ENCODE results near the gene ALDH1A3. TPM values are rescaled to one million over a fixed set of nuclear protein-coding genes. Genes with fewer than 3 reads are reported as not detected.

ALDH1A3 gene
- total and polyA plus RNA-seq, 2 experiments from 2014 or later, result 4.0 to 19.8 TPM

DNA sequence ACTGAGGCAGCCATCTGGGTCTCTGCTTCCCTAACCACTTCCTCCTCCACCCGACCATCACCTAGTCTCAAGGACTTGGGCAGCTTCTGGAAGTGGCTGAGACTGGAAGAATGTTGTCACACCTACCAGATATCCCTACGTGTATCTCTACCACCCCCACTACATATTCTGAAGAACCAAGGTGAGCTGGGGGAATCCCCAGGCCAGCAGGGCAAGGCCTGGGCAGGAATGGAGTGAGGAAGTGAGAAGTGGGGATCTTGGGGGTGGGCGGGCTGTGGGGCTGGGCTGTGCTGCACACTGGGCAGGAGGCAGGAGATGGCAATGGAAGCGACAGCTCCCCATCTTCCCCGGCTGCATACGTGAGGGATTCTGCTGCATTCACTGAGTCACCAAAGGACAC, 17.5 kb upstream of the ALDH1A3 start:
- no peak for TF ChIP-seq POLR2AphosphoS5 (IDR thresholded peaks at IDR 0.05; ENCODE audit: low read depth)
- TF ChIP-seq, protein P1, sequence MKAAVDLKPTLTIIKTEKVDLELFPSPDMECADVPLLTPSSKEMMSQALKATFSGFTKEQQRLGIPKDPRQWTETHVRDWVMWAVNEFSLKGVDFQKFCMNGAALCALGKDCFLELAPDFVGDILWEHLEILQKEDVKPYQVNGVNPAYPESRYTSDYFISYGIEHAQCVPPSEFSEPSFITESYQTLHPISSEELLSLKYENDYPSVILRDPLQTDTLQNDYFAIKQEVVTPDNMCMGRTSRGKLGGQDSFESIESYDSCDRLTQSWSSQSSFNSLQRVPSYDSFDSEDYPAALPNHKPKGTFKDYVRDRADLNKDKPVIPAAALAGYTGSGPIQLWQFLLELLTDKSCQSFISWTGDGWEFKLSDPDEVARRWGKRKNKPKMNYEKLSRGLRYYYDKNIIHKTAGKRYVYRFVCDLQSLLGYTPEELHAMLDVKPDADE (IDR thresholded peaks at IDR 0.05), result no peak
- TF ChIP-seq EZH2 (IDR thresholded peaks at IDR 0.05; ENCODE audit: low read depth, unreplicated experiment), result no peak
- TF ChIP-seq NANOG (IDR thresholded peaks at IDR 0.05; ENCODE audit: borderline replicate concordance), result no peak
- TF ChIP-seq ZNF331 (CRISPR knock-in tag; IDR thresholded peaks at IDR 0.05; ENCODE audit: low read depth), result no peak
- no peaks in the 10 kb centered on the region; the same call in 1 of the 3 replicates for H3K4me1 Mint-ChIP-seq
- no peak for ATAC-seq

GRCh38 chr15:100863075-100863795, 16.4 kb upstream of the ALDH1A3 start:
- Mint-ChIP-seq H3K36me3 (ENCODE audit: low read depth) (no peaks in the 10 kb centered on the region), H3K4me1 (no peaks in the 10 kb centered on the region; the same call in 1 of the 3 replicates), H3K9me3 (peaks cover 15% of the 10 kb centered on the region; the same call in 2 of the 3 replicates), H3K27me3 (ENCODE audit: insufficient read depth, low read depth, poor library complexity) (peaks cover 16% of the 10 kb centered on the region), H3K27ac (no peak overlapping the region), H3K4me3 (no peak overlapping the region)
- DNase-seq (ENCODE audit: low spot score) (no peak), ATAC-seq (no peak)
- H3K9me2 ChIP-seq (ENCODE audit: insufficient read depth), result no peaks in the 10 kb centered on the region
- no peaks in the 10 kb centered on the region for H3F3A ChIP-seq (replicated peaks; ENCODE audit: low read depth)
- H2AFZ ChIP-seq, result no peak overlapping the region
- no peak overlapping the region for H3K27ac ChIP-seq (ENCODE audit: low read depth)
- no peaks in the 10 kb centered on the region for H3K27me3 ChIP-seq (ENCODE audit: insufficient read depth)
- no peaks in the 10 kb centered on the region for H4K20me1 ChIP-seq (replicated peaks; ENCODE audit: insufficient read depth)
- no peaks in the 10 kb centered on the region for H3K36me3 ChIP-seq (ENCODE audit: insufficient read depth)
- H3K79me2 ChIP-seq (replicated peaks; ENCODE audit: insufficient read depth), result no peaks in the 10 kb centered on the region
- H3K4me3 ChIP-seq, result no peak overlapping the region
- no peak overlapping the region for H3K4me2 ChIP-seq
- no peaks in the 10 kb centered on the region for H3K4me1 ChIP-seq (ENCODE audit: insufficient read depth)
- TF ChIP-seq ZNF462 (CRISPR knock-in tag; IDR thresholded peaks at IDR 0.05) (no peak), EZH2 (IDR thresholded peaks at IDR 0.05; ENCODE audit: low read depth, unreplicated experiment) (no peak), STAT1 (IDR thresholded peaks at IDR 0.05; ENCODE audit: unreplicated experiment) (no peak), POLR2AphosphoS5 (IDR thresholded peaks at IDR 0.05; ENCODE audit: low read depth) (no peak), NANOG (IDR thresholded peaks at IDR 0.05; ENCODE audit: borderline replicate concordance) (no peak), CREB1 (CRISPR knock-in tag; IDR thresholded peaks at IDR 0.05; ENCODE audit: low read depth) (no peak), ZNF114 (CRISPR knock-in tag; IDR thresholded peaks at IDR 0.05) (no peak)
- TF ChIP-seq, protein P1 (IDR thresholded peaks at IDR 0.05), result no peak

More for the DNA sequence above, 17.5 kb upstream of the ALDH1A3 start:
- DNase-seq (ENCODE audit: low spot score), result no peak
- Histone ChIP-seq H3K4me3 (no peak overlapping the region), H3K9me2 (ENCODE audit: insufficient read depth) (no peaks in the 10 kb centered on the region), H3K4me2 (no peak overlapping the region), H2AFZ (no peak overlapping the region), H3K36me3 (ENCODE audit: insufficient read depth) (no peaks in the 10 kb centered on the region), H3K79me2 (replicated peaks; ENCODE audit: insufficient read depth) (no peaks in the 10 kb centered on the region), H3K27me3 (ENCODE audit: insufficient read depth) (no peaks in the 10 kb centered on the region), H3K4me1 (ENCODE audit: insufficient read depth) (no peaks in the 10 kb centered on the region), H3K27ac (ENCODE audit: low read depth) (no peak overlapping the region), H4K20me1 (replicated peaks; ENCODE audit: insufficient read depth) (no peaks in the 10 kb centered on the region), H3F3A (replicated peaks; ENCODE audit: low read depth) (no peaks in the 10 kb centered on the region)
- H3K27me3 Mint-ChIP-seq (ENCODE audit: insufficient read depth, low read depth, poor library complexity), result peaks cover 17% of the 10 kb centered on the region
- H3K4me3 Mint-ChIP-seq, result no peak overlapping the region
- peaks cover 15% of the 10 kb centered on the region; the same call in 2 of the 3 replicates for H3K9me3 Mint-ChIP-seq
- H3K36me3 Mint-ChIP-seq (ENCODE audit: low read depth), result no peaks in the 10 kb centered on the region
- no peak overlapping the region for H3K27ac Mint-ChIP-seq
